AG20443 (cell line): Measurements from ENCODE around the gene ZCCHC17.
"Not testable (repeated sequence)": the region's sequence is repeated elsewhere in the genome, so short reads cannot be mapped to it uniquely, and the experiment has no call there.

Source experiments
- DNase-seq: peaks from one replicate; pipeline ENCODE4 v3.0.0; 2012; ENCODE audit warnings: low spot score, mixed read lengths

ZCCHC17 gene, protein sequence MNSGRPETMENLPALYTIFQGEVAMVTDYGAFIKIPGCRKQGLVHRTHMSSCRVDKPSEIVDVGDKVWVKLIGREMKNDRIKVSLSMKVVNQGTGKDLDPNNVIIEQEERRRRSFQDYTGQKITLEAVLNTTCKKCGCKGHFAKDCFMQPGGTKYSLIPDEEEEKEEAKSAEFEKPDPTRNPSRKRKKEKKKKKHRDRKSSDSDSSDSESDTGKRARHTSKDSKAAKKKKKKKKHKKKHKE

DNA sequence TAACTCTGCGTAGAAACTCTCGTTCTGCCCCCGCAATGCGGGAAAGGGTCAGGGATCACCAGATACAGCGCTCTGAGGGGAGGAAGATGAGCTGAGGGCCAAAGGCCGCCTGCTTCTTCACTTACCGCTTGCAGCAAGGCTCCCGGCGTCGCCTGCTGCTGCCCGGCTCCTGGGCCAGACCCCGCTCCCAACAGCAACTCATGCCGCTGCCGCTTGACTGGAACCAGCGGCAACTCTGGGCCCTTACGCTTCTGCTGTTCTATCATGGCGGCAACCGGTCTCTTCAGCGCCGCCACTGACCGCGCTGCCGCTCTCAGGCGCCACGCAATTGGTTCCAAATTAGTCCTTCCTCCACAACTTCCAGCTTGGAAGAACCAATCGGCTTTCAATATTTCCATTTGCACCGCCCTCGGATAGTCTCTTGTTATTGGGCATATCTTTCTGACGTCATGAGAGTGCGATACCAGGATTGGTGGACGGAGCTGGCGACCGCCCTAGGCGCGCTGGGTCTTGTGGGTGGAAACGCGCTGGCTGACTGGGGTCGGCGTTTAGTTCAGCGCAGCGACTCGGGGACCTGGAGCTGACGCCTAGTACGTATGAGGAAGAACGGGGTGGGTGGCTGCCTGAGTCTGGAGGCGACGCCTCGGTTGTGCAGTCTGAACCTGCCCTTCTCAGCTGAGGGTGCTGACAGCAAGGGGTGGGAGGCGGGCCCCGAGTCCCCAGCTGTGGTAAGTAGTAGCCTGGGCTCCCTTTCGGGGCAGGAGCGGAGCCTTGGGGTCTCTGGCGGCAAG is at the start of gene ZCCHC17, which contains the start of gene SNRNP40:
Gene ZCCHC17 (plus strand): TSS at position 547 of the 791 bp plus-strand sequence. CDS start 13,067 bp downstream, outside the sequence.
Gene SNRNP40 (minus strand): TSS at position 303 of the 791 bp plus-strand sequence. CDS start 37 bp downstream, at position 266.
- peak; percentile 98 for DNase-seq

DNA sequence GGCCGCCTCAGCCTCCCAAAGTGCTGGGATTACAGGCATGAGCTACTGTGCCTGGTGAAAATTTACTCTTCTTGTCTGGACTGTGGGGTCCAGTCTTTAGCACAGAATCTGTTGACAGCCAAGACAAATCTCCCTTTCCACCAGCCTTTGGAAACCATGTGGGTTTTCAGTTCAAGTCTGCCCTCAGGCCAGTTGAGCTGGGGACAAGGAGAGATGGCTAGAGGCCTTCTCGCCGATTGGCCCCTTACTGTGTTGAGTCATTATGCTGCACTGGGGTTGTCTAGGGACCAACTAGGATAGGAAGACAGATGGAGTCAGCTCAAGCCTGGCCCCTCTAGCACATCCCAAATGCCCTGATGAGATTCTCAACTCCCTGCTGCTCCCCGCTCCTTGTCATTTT is 48.6 kb upstream of the ZCCHC17 start:
- no peak for DNase-seq

DNA sequence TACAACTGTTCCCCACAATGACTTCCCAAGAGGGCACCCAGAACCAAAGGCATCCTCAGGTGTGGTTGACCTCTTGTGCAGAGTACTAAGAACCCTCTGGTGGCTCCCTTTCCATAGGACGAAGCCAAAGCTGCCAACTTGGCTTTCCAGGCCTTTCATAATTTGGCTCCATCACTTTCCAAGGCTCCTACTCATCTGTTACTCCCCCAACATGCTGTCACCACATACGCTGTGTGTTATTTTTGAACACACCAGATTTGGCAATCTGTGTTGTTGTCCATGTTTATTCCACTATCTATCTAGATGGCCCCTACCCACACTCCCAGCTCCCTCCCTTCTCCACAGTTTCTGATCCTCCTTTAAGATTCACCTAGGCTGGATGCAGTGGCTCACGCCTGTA is 47.0 kb upstream of the ZCCHC17 start:
- DNase-seq: no peak

DNA sequence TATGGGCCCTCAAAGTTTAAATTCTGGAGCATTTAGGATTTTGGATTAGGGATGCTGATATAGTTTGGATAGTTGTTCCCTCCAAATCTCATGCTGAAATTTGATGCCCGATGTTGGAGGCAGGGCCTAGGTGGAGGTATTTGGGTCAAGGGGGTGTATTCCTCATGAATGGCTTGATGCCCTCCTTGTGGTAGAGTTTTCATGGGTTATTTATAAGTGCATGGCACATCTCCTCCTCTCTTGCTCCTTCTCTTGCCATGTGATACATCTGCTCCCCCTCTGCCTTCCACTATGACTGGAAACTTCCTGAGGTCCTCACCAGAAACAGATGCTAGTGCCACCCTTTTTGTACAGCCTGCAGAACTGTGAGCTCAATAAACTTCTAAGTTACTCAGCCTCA is 39.6 kb upstream of the ZCCHC17 start:
- no peak for DNase-seq

DNA sequence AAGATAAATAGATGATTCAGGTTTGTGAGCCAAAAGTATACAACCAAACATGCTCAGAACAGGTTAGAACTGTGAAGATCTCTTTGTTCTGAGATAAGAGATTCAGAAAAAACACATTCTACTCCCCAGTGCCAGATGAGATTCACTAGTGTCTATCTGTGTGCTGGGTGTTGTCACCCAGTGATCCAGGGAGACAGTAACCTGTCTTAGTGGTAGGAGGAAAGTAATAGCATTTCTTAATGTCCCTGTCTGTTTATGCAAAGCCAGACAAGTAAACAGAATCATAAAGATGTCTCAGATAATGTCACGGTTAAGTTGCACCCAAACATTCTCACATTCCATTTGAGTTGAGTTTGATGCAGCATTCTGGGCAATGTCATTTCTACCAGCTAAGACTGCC is 38.3 kb upstream of the ZCCHC17 start:
- DNase-seq: no peak

DNA sequence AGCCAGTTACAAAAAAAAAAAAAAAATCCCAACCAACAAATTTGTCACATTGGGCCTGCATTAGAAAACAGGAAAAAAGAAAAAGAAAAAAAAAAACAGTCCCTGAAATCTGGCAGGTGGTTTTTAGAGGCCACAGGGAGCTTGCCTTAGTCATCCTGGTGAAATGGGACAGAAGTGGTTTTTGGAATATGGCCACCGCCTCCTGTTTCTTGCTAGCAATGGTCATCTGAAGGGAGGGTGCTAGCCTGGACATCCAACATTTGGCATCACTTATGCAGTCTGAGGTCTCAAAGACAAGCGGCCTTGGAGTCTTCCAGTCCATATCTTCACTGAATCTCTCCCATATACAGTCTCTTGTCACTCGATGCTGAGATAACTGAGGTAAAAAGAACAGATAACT is 37.1 kb upstream of the ZCCHC17 start:
- DNase-seq: no peak

DNA sequence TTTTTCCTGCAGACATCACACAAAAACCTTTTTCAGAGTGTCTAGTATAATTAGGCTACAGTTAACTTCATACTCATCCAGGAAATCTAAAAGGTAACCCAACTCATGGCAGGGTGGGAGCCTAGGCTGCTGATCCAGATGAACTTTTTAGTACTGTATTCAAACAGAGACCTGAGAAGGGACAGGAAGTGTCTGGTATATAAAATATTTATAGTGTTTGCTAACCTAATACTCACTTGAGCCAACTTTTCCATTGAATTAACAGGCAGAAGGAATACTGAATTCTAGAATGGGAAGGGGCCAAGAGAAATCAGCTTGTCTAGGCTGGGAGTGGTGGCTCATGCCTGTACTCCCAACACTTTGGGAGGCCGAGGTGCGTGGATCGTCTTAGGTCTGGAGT is 34.9 kb upstream of the ZCCHC17 start:
- DNase-seq: no peak

DNA sequence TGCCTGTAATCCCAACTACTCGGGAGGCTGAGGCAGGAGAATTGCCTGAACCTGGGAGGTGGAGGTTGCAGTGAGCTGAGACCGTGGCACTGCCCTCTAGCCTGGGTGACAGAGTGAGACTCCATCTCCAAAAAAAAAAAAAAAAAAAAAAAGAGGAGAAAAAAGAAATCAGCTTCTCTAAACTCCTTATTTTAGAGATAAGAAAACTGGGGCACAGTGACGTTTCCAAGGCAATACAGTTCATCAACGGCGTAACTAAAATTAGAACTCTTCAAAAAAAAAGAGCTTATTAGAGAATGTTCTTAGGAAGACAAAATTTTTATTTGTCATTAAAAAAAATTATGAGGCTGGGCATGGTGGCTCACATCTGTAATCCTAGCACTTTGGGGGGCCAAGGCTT is 34.4 kb upstream of the ZCCHC17 start:
- DNase-seq: not testable (repeated sequence)

DNA sequence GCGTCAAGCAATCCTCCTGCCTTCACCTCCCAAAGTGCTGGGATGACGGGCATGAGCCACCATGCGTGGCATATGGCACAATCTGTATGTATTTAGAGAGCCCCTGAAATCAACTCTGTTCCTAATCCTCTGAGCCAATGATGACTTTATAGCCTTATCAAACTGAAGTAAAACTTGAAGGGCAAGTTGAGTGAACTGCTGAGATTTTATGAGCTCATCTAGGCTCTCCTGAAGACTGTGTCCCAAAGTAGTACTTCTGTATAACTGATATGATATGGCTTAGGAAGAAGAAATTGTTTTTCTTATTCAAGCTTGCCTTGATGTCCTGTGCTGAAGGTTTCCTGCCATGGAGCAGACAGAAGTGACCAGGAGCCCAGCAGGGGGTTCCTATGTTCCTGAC is 33.4 kb upstream of the ZCCHC17 start:
- no peak for DNase-seq

DNA sequence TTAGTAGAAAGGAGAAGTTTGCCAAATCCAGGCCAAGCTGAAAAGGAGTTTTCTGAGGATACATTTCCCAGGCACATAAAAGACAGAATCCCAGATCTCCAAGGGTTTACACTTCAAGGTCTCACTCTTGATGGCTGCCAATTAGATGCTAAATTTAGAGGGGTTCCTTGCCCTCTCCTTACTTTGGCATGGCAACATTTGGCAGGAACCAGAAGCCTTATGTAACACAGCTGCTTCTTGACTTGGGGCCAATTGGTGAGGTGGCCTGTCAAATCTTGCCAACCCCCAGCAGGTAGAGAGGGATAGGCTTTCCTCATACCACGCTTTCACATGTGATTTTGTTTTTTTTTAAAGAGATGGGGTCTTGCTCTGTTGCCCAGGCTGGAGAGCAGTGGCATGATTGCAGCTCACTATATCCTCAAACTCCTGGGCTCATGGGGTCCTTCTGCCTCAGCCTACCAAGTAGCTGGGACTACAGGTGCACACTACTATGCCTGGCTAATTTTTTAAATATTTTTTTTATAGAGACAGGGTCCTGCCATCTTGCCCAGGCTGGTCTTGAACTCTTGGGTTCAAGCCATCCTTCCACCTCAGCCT is 31.9 kb upstream of the ZCCHC17 start:
- no peak for DNase-seq

DNA sequence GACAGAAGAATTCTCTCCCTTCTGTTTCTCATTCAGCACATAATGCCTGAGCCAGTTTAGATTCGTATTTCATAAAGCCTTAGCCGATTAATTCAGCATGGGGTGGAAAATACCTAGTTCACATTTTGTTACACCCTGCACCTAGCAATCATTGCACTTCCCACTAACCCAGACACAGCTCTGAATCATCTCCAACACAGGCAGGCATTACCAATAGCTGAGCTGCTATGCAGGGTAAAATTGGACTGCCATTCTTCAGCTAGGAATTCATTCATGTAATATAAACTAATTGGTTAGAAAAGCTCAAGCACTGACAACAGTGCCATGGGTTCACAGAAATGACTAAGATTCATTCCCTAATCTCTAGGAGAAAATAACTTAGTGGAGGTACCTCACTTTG is 30.3 kb upstream of the ZCCHC17 start:
- no peak for DNase-seq

DNA sequence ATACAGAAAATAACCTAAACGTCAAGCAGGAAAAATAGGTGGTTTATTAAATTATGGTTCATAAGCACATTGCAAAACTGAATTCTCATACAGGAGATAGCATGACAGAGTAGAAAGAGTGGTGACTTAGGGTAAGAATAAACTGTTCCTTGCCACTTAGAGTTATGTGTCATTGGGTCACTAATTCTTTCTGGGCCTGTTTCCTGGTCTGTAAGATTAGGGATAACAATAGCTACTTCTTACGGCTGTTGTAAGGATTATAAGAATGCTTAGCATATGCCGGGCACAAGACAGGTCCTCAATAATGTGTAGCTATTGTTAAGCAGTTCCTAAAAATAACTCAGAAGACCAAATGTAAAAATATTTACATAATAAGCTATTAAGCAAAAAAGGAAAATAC is 24.5 kb upstream of the ZCCHC17 start:
- DNase-seq: no peak

DNA sequence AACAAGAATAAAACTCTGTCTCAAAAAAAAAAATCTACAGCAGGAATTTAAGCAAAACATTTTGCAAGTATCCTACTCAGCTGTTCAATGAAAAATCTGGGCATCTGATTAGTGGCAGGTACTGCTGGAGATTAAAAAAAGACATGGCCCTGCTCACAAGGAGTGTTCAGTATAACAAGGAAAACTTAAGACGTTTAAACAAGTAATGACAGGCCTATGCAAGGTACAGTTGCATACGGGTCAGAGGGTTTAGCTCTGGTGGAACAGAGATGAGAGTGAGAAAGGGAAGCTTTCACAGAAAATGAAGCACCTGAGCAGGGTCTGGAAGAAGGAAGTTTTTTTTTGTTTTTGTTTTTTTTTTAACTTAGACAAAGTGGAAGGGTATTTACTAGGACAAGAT is 23.2 kb upstream of the ZCCHC17 start:
- DNase-seq: no peak

DNA sequence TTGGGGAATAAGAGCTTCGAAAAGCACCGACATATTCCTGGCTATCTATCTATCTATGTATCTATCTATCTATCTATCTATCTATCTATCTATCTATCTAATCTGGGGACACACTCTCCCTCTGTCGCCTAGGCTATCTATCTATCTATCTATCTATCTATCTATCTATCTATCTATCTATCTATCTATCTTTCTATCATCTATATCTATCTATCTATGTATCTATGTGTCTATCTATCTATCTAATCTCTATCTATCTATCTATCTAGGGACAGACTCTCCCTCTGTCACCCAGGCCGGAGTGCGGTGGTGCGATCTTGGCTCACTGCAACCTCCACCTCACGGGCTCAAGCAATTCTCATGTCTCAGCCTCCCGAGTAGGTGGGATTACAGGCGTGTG is 14.4 kb upstream of the ZCCHC17 start:
- DNase-seq: not testable (repeated sequence)

DNA sequence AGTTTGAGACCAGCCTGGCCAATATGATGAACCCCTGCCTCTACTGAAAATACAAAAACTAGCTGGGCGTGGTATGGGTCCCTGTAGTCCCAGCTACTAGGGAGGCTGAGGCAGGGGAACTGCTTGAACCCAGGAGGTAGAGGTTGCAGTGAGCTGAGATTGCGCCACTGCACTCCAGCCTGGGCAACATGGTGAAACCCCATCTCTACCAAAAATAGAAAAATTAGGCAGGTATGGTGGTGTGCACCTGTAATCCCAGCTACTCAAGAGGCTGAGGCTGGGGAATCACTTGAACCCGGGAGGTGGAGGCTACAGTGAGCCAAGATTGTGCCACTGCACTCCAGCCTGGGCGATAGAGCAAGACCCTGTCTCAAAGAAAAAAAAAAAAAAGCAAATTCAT is 9.0 kb upstream of the ZCCHC17 start:
- DNase-seq: not testable (repeated sequence)

DNA sequence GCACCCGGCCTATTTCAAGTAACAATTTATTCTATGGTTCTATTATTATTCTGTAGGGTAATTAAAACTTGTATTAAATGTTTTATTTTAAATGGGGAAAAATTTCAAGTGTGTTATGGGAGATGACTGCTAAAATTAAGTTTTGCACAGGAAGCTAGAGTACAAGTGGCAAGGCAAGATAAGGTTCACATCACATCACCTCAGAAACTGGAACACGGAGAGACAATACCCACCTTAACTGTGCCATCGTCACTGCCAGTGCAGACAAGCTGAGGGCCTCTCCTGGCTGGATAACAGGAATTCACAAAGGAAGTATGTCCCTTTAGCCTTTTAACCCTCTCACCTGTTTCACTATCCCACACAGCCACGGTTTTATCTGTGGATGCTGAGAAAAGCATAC is 7.8 kb upstream of the ZCCHC17 start:
- DNase-seq: no peak

DNA sequence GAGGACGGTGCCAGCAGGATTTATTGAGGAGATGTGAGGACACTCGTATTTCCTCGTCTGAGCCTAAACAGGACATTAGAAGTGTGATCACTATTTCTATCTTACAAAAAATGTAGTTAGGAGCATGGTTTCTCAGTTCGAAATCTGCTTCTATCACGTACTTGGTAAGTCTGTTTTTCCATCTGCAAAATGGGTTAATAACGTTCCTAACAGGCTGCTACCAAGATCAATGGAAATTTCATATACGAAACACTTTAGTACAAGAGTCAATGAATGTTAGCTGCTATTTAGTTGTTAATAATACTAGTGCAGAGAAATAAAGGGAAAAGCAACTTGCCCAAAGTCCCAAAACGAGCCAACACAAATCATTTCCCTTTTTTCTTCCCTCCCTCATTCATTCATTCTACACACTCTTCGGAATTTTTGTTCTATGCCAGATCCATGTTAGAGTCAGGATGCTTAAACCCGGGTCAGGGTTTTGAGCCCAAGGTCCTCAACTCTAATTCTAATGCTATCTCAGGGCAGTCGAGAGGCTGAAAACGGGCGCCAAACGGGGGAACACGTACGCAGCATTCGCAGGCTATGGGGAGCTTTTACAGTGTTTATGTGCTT is 852 bp upstream of the ZCCHC17 start:
- DNase-seq: no peak

DNA sequence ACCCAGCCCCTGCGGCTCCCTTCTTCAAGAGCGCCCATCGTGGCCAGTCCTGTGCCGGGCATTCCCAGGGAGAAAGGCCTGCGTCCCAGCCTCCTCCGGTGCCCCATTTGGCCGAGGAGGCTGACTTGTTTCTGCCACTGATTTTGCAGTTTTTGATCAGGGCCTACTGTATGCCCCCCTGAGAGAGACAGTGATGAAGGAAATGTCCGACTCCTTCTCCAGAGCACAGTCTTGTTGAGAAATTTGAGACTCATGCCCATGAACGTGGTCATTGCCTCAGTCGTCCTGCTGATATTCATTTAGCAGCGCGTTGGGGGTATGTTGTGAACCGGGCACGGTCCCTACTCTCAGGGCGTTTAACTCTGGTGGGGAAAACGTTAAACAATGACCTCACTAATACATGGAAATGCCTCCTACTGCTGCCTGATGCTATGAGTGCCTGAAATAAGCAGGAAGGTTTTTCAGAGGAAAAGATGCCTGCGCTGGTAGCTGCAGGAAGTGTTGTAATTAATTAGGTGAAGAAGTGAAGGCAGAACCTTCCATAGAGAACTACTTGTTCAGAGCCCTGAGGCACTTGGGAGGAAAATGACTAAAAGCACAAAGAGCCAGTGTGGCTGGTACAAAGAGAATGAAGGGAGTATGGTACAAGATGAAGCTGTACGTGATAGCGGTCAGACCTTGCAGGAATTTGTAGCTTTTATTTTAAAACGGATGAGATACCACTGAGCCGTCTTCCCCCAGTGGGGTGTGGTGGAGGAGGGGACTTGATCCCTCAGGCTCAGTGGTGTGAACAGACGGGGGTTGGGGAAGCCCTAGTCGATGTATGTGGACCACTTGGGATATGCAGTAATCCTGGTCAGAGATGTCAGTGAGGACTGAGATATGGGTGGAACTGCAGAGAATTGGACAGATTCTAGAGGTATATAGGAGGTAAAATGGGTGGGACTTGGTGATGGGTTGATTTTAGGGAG is 730 bp downstream of the ZCCHC17 start:
- DNase-seq: peak; percentile 26

DNA sequence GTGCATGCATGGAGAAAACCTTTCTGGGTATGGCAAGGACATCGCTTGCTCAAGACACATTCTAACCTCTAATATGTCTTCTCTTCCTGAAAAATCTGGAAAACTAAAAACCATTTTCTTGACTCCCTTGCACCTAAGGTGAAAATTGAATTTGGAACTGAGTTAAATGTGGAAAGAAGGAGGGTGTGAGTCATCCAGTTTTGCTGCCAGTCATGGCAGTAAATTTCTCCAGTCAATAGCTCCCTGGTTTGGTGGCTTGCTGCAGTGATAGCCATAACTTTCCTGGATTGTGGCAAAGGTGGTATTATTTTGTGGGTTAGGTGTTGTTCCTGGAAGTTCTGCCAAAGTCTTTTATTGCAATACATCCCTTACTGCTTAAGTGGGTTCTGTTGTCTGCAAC is 2.5 kb downstream of the ZCCHC17 start:
- DNase-seq: no peak

DNA sequence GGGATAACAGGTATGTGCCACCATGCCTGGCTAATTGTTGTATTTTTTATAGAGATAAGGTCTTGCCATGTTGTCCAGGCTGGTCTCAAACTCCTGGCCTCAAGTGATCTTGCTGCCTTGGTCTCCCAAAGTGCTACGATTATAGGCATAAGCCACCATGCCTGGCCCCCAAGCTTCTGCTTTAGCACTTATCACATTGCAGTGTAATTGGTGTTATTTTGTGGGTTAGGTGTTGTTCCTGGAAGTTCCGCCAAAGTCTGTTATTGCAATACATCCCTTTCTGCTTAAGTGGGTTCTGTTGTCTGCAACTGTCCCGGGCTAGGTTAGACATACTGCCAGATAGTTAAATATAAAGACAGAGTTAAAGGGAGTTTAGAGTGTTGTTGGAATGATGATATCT is 3.4 kb downstream of the ZCCHC17 start:
- no peak for DNase-seq

DNA sequence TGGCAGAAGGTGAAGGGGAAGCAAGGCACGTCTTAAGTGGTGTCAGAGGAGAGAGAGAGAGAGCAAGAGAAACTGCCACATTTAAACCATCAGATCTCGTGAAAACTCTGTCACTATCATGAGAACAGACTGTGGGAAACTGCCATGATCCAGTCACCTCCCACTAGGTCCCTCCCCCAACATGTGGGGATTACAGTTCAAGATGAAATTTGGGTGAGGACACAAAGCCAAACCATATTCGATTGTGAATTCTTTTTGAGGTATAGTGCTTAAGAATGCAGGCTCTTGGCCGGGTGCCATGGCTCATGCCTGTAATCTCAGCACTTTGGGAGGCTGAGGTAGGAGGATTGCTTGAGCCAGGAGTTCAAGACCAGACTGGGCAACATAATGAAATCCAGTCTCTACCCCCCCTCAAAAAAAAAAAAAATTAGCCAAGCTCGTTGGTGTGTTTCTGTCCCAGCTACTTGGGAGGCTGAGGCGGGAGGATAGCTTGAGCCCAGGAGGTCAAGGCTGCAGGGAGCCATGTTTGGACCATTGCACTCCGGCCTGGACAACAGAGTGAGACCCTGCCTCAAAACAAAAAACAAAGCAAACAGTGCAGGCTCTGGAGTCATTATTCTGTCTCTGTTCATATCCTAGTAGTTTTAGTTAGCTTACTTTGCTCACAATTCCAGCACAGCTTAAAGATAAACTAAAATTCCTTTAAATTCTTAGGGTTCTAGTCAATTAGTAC is 6.0 kb downstream of the ZCCHC17 start:
- no peak for DNase-seq
